Neural cell (in vitro differentiated cells): Measurements from ENCODE around the gene NAA11. TPM values are rescaled to one million over a fixed set of nuclear protein-coding genes. Genes with fewer than 3 reads are reported as not detected.
"Not testable (repeated sequence)": the region's sequence is repeated elsewhere in the genome, so short reads cannot be mapped to it uniquely, and the experiment has no call there.

Experiments
- H2AFZ ChIP-seq: fragments of 200-600, 300-800 bp; sonication (generic), shearing (Covaris generic); 2 replicates; pipeline ENCODE4 v1.6.0; 2014; ENCODE audit warnings: low read depth, mild to moderate bottlenecking, antibody characterized with exemption, low read length, moderate library complexity
- H3F3A ChIP-seq: fragments of 200-600 bp; shearing (Covaris generic); 2 replicates; pipeline ENCODE4 v1.6.1; 2016; ENCODE audit warnings: mild to moderate bottlenecking, moderate library complexity, mixed read lengths, antibody characterized with exemption, low read length; ENCODE audit not compliant: insufficient read depth, poor library complexity, severe bottlenecking
- H3K27ac ChIP-seq: fragments of 200-600, 300-800 bp; sonication (generic), shearing (Covaris generic); 2 replicates; pipeline ENCODE4 v1.5.1; 2014; ENCODE audit warnings: mild to moderate bottlenecking, low read length, moderate library complexity
- H3K27me3 ChIP-seq: fragments of 300-800, 200-600 bp; sonication (generic), shearing (Covaris generic); 2 replicates; pipeline ENCODE4 v1.6.0; 2014; ENCODE audit warnings: mild to moderate bottlenecking, low read depth, low read length, moderate library complexity; ENCODE audit not compliant: insufficient read depth
- H3K36me3 ChIP-seq: fragments of 300-800, 200-600 bp; sonication (generic), shearing (Covaris generic); 2 replicates; pipeline ENCODE4 v1.5.1; 2014; ENCODE audit warnings: mild to moderate bottlenecking, antibody characterized with exemption, low read length, moderate library complexity; ENCODE audit not compliant: insufficient read depth
- H3K4me2 ChIP-seq: fragments of 300-800, 200-600 bp; sonication (generic), shearing (Covaris generic); 2 replicates; pipeline ENCODE4 v1.6.0; 2014; ENCODE audit warnings: mild to moderate bottlenecking, low read length
- H3K4me3 ChIP-seq: fragments of 300-800, 200-600 bp; sonication (generic), shearing (Covaris generic); 2 replicates; pipeline ENCODE4 v1.5.1; 2014; ENCODE audit warnings: mild to moderate bottlenecking, low read length, moderate library complexity
- H3K79me2 ChIP-seq: fragments of 200-600 bp; shearing (Covaris generic); replicated peaks from 2 replicates; pipeline ENCODE4 v1.6.0; 2014; ENCODE audit warnings: mild to moderate bottlenecking, low read length, moderate library complexity; ENCODE audit not compliant: insufficient read depth
- H3K9ac ChIP-seq: fragments of 300-800, 200-600 bp; sonication (generic), shearing (Covaris generic); 2 replicates; pipeline ENCODE4 v1.6.1; 2016; ENCODE audit warnings: mild to moderate bottlenecking, low read length, mixed read lengths
- H3K9me2 ChIP-seq: fragments of 200-600 bp; shearing (Covaris generic); 2 replicates; pipeline ENCODE4 v1.6.1; 2016; ENCODE audit warnings: mild to moderate bottlenecking, low read length, mixed read lengths; ENCODE audit not compliant: insufficient read depth
- H3K9me3 ChIP-seq: fragments of 200-600, 300-800 bp; sonication (generic), shearing (Covaris generic); 2 replicates; pipeline ENCODE4 v1.6.1; 2016; ENCODE audit warnings: mild to moderate bottlenecking, mixed run types, low read length, moderate library complexity, mixed read lengths
- H4K20me1 ChIP-seq: fragments of 200-600 bp; shearing (Covaris generic); 2 replicates; pipeline ENCODE4 v1.6.1; 2016; ENCODE audit warnings: mild to moderate bottlenecking, mixed run types; ENCODE audit not compliant: insufficient read depth
- CTCF ChIP-seq: fragments of 450-650 bp; IDR thresholded peaks from 2 replicates; pipeline ENCODE4 v1.5.1; 2014; ENCODE audit warnings: antibody characterized with exemption, mild to moderate bottlenecking, moderate library complexity; ENCODE audit not compliant: poor library complexity, severe bottlenecking
- EP300 ChIP-seq: fragments of 450-650 bp; conservative IDR thresholded peaks from 2 replicates; pipeline ENCODE4 v1.6.1; 2014; ENCODE audit warnings: antibody characterized with exemption, mild to moderate bottlenecking, moderate library complexity; ENCODE audit not compliant: poor library complexity, severe bottlenecking
- EZH2 ChIP-seq: fragments of 200-600, 300-800 bp; shearing (Covaris generic), sonication (generic); IDR thresholded peaks from 2 replicates; pipeline ENCODE4 v1.6.1; 2014; ENCODE audit warnings: antibody characterized with exemption, low read length, borderline replicate concordance, mild to moderate bottlenecking; ENCODE audit not compliant: insufficient read depth, poor library complexity, severe bottlenecking
- MXI1 ChIP-seq: fragments of 450-650 bp; conservative IDR thresholded peaks from 2 replicates; pipeline ENCODE4 v1.6.1; 2014; ENCODE audit warnings: antibody characterized with exemption, mild to moderate bottlenecking; ENCODE audit not compliant: poor library complexity, severe bottlenecking
- POLR2AphosphoS5 ChIP-seq: IDR thresholded peaks from 2 replicates; pipeline ENCODE4 v1.6.1; 2012
- RAD21 ChIP-seq: fragments of 450-650 bp; conservative IDR thresholded peaks from 2 replicates; pipeline ENCODE4 v1.6.1; 2014; ENCODE audit warnings: antibody characterized with exemption, mild to moderate bottlenecking, moderate library complexity
- REST ChIP-seq: IDR thresholded peaks from 2 replicates; pipeline ENCODE4 v1.6.1; 2012; ENCODE audit warnings: borderline replicate concordance
- SMC3 ChIP-seq: fragments of 450-650 bp; conservative IDR thresholded peaks from 2 replicates; pipeline ENCODE4 v1.6.1; 2014; ENCODE audit warnings: antibody characterized with exemption, mild to moderate bottlenecking, moderate library complexity; ENCODE audit not compliant: poor library complexity
- TAF1 ChIP-seq: IDR thresholded peaks from 2 replicates; pipeline ENCODE4 v1.6.1; 2012; ENCODE audit warnings: low read depth
- polyA plus RNA-seq: library from polyadenylated mRNA; depleted of rRNA; stranded (reverse); fragments of >200 nt; gene quantifications from 2 replicates; pipeline ENCODE4 v1.2.3, GENCODE V29; 2014

NAA11 gene
- polyA plus RNA-seq, 1 donor from 2014 or later, result not detected

GRCh38 chr4:79281566-79282359 lies 44.1 kb downstream of the NAA11 start:
- Histone ChIP-seq H2AFZ (no peak overlapping the region), H3K4me3 (no peak overlapping the region), H4K20me1 (no peaks in the 10 kb centered on the region), H3K36me3 (no peaks in the 10 kb centered on the region), H3F3A (no peaks in the 10 kb centered on the region), H3K9me2 (no peaks in the 10 kb centered on the region), H3K4me2 (no peak overlapping the region), H3K27me3 (no peaks in the 10 kb centered on the region), H3K27ac (no peak overlapping the region), H3K9me3 (no peaks in the 10 kb centered on the region), H3K9ac (no peak overlapping the region), H3K79me2 (no peaks in the 10 kb centered on the region)
- TF ChIP-seq CTCF (no peak), REST (no peak), SMC3 (no peak), TAF1 (no peak), EP300 (no peak), EZH2 (no peak), MXI1 (no peak)

- H3K9me2 ChIP-seq, H3K79me2 ChIP-seq, H3K27ac ChIP-seq, H3K27me3 ChIP-seq, H3F3A ChIP-seq, H4K20me1 ChIP-seq, H3K36me3 ChIP-seq, H3K4me2 ChIP-seq, H2AFZ ChIP-seq, H3K4me3 ChIP-seq, H3K9ac ChIP-seq, H3K9me3 ChIP-seq: not testable (repeated sequence)
These were observed 48.4 kb downstream of the NAA11 start for GRCh38 chr4:79277467-79277866.

- Histone ChIP-seq H3K9ac (no peak overlapping the region), H3K36me3 (no peaks in the 10 kb centered on the region), H3K9me3 (no peaks in the 10 kb centered on the region), H3F3A (no peaks in the 10 kb centered on the region), H3K4me2 (no peak overlapping the region), H4K20me1 (no peaks in the 10 kb centered on the region), H2AFZ (no peak overlapping the region), H3K79me2 (no peaks in the 10 kb centered on the region), H3K9me2 (no peaks in the 10 kb centered on the region), H3K27ac (no peak overlapping the region), H3K27me3 (no peaks in the 10 kb centered on the region), H3K4me3 (no peak overlapping the region)
- TF ChIP-seq REST (no peak), POLR2AphosphoS5 (no peak), CTCF (no peak), TAF1 (no peak), MXI1 (no peak), EZH2 (no peak), RAD21 (no peak), SMC3 (no peak), EP300 (no peak)
These were observed 51.9 kb downstream of the NAA11 start for GRCh38 chr4:79273915-79274314.
